CD4-positive, alpha-beta T cell treated with Interferon gamma for 1 hour (primary cell): ENCODE data around the gene SCMH1.
"Not testable (repeated sequence)": the region's sequence is repeated elsewhere in the genome, so short reads cannot be mapped to it uniquely, and the experiment has no call there.

Source experiments
- DNase-seq: peaks from one replicate; pipeline ENCODE4 v3.0.0-alpha.2; 2020

Gene SCMH1

GRCh38 chr1:41241749-41242341 is at the start of gene SCMH1:
TSS of gene SCMH1 (minus strand) at chr1:41242306. CDS start at chr1:41186133, 56,173 bp downstream.
- DNase-seq: peak; percentile 50

GRCh38 chr1:41291195-41291594 is 49.1 kb upstream of the SCMH1 start:
- no peak for DNase-seq

- DNase-seq: no peak
Measured at GRCh38 chr1:41289196-41289595, 47.1 kb upstream of the SCMH1 start.

GRCh38 chr1:41286992-41287391 is 44.9 kb upstream of the SCMH1 start:
- DNase-seq: no peak

- no peak for DNase-seq
Measured at GRCh38 chr1:41286486-41286885, 44.4 kb upstream of the SCMH1 start.

- DNase-seq: no peak
Measured at GRCh38 chr1:41285818-41286217, 43.7 kb upstream of the SCMH1 start.

- DNase-seq: no peak
Measured at GRCh38 chr1:41284121-41284520, 42.0 kb upstream of the SCMH1 start.

GRCh38 chr1:41282679-41283317 is 40.7 kb upstream of the SCMH1 start:
- DNase-seq: peak; percentile 19

GRCh38 chr1:41281334-41281733 is 39.2 kb upstream of the SCMH1 start:
- no peak for DNase-seq

- DNase-seq: no peak
Measured at GRCh38 chr1:41280202-41281032, 38.3 kb upstream of the SCMH1 start.

- no peak for DNase-seq
Measured at GRCh38 chr1:41278076-41278475, 36.0 kb upstream of the SCMH1 start.

- DNase-seq: no peak
Measured at GRCh38 chr1:41277371-41277975, 35.4 kb upstream of the SCMH1 start.

- DNase-seq: no peak
Measured at GRCh38 chr1:41275831-41276230, 33.7 kb upstream of the SCMH1 start.

GRCh38 chr1:41274752-41275545 is 32.8 kb upstream of the SCMH1 start:
- DNase-seq: no peak

GRCh38 chr1:41272601-41273000 is 30.5 kb upstream of the SCMH1 start:
- DNase-seq: no peak

- peak; percentile 54 for DNase-seq
Measured at GRCh38 chr1:41268154-41268770, 26.2 kb upstream of the SCMH1 start.

- no peak for DNase-seq
Measured at GRCh38 chr1:41261926-41262618, 20.0 kb upstream of the SCMH1 start.

GRCh38 chr1:41260768-41261167 is 18.7 kb upstream of the SCMH1 start:
- DNase-seq: no peak

GRCh38 chr1:41259221-41259620 is 17.1 kb upstream of the SCMH1 start:
- no peak for DNase-seq

- DNase-seq: no peak
Measured at GRCh38 chr1:41255978-41256377, 13.9 kb upstream of the SCMH1 start.

GRCh38 chr1:41251120-41251519 is 9.0 kb upstream of the SCMH1 start:
- DNase-seq: not testable (repeated sequence)

- no peak for DNase-seq
Measured at GRCh38 chr1:41249319-41249718, 7.2 kb upstream of the SCMH1 start.
